Activated CD4-positive, alpha-beta T cell treated with anti-CD3 and anti-CD28 coated beads for 4 hours (primary cell): ENCODE data around the gene FUT1.
A peak's percentile ranks its signal among the peaks of the same experiment; 100 is the strongest.

Experiments used
- DNase-seq, 2 donors: peaks; one replicate each; pipeline ENCODE4 v3.0.0-alpha.2; 2020

The FUT1 gene

GRCh38 chr19:48715681-48716171 is 36.7 kb downstream of the FUT1 start:
- no peak for DNase-seq

- DNase-seq, result no peak
These were observed 37.4 kb downstream of the FUT1 start for GRCh38 chr19:48714759-48715675.

GRCh38 chr19:48713864-48714755 is 38.3 kb downstream of the FUT1 start:
- peak; percentile 95 to 96 for DNase-seq

- no peak for DNase-seq
These were observed 39.2 kb downstream of the FUT1 start for GRCh38 chr19:48713041-48713863.

GRCh38 chr19:48711106-48711662 is 41.3 kb downstream of the FUT1 start:
- DNase-seq, result no peak

GRCh38 chr19:48708471-48708870 is 44.0 kb downstream of the FUT1 start:
- no peak for DNase-seq

- DNase-seq, result no peak
These were observed 47.0 kb downstream of the FUT1 start for GRCh38 chr19:48705431-48705830.

GRCh38 chr19:48703316-48703715 is 49.1 kb downstream of the FUT1 start:
- DNase-seq, result no peak

- DNase-seq, result no peak
These were observed 49.7 kb downstream of the FUT1 start for GRCh38 chr19:48702701-48703100.

GRCh38 chr19:48698046-48698445 is 54.4 kb downstream of the FUT1 start:
- DNase-seq, result no peak
